Measurements from ENCODE around the gene CFAP20.

- TF ChIP-seq POLR2A (IDR thresholded peaks at IDR 0.05) (no peak), CTCF (IDR thresholded peaks at IDR 0.05) (no peak)
Observed at GRCh38 chr16:58148526-58148925, 19.3 kb upstream of the CFAP20 start.

All from suprapubic skin (tissue), 3 donors.